HepG2 (cell line): Measurements from ENCODE around the gene CD68. TPM values are rescaled to one million over a fixed set of nuclear protein-coding genes. Genes with fewer than 3 reads are reported as not detected.

Experiments used
- AHDC1 ChIP-seq: sonication (generic); formaldehyde crosslinking; IDR thresholded peaks from 2 replicates; pipeline ENCODE4 v1.5.1; 2020; ENCODE audit warnings: mild to moderate bottlenecking, missing genetic modification reagents, borderline replicate concordance
- GMEB1 ChIP-seq: sonication (generic); formaldehyde crosslinking; IDR thresholded peaks from 2 replicates; pipeline ENCODE4 v1.5.1; 2020; ENCODE audit warnings: missing genetic modification reagents, mild to moderate bottlenecking, borderline replicate concordance
- HDAC6 ChIP-seq: fragments of 200-600 bp; sonication (generic); IDR thresholded peaks from 2 replicates; pipeline ENCODE4 v1.7.0; 2017; ENCODE audit warnings: mild to moderate bottlenecking, antibody characterized with exemption, low read length, low read depth
- HMG20A ChIP-seq: IDR thresholded peaks from 2 replicates; pipeline ENCODE4 v1.6.1; 2016; ENCODE audit warnings: borderline replicate concordance
- HMGA1 ChIP-seq: sonication (generic); formaldehyde crosslinking; conservative IDR thresholded peaks from 2 replicates; pipeline ENCODE4 v1.4.0; 2020; ENCODE audit warnings: missing genetic modification reagents
- KDM5A ChIP-seq: fragments of 200-600 bp; sonication (generic); IDR thresholded peaks from 2 replicates; pipeline ENCODE4 v1.7.0; 2018; ENCODE audit warnings: antibody characterized with exemption, mild to moderate bottlenecking, low read length, borderline replicate concordance
- MAFK ChIP-seq, 2 experiments: IDR thresholded peaks in 1 of 2; conservative IDR thresholded peaks in 1 of 2; 2 replicates each; pipeline ENCODE4 v1.6.1; 2011; ENCODE audit warnings: improper control_type of control experiment in 2 of 2, low read length in 2 of 2
- NFE2L2 ChIP-seq: fragments of 150-350 bp; IDR thresholded peaks from 2 replicates; pipeline ENCODE4 v1.6.1; 2014; ENCODE audit warnings: low read length
- NFYB ChIP-seq: sonication (generic); formaldehyde crosslinking; IDR thresholded peaks from 2 replicates; pipeline ENCODE4 v1.4.0; 2020; ENCODE audit warnings: missing genetic modification reagents
- PCBP1 ChIP-seq: fragments of 200-400 bp; formaldehyde crosslinking; IDR thresholded peaks from 2 replicates; pipeline ENCODE4 v1.6.1; 2017; ENCODE audit warnings: mild to moderate bottlenecking, low read depth, low read length, borderline replicate concordance
- SPEN ChIP-seq: sonication (generic); formaldehyde crosslinking; IDR thresholded peaks from 2 replicates; pipeline ENCODE4 v1.5.1; 2020; ENCODE audit warnings: low read depth, mild to moderate bottlenecking, missing genetic modification reagents
- YEATS2 ChIP-seq: sonication (generic); formaldehyde crosslinking; IDR thresholded peaks from 2 replicates; pipeline ENCODE4 v1.4.0; 2020; ENCODE audit warnings: missing genetic modification reagents, borderline replicate concordance
- ZC3H13 ChIP-seq: sonication (generic); formaldehyde crosslinking; IDR thresholded peaks from 2 replicates; pipeline ENCODE4 v1.8.1; 2023; ENCODE audit warnings: mild to moderate bottlenecking, missing genetic modification reagents, moderate library complexity
- ZNF253 ChIP-seq: sonication (generic); formaldehyde crosslinking; IDR thresholded peaks from 2 replicates; pipeline ENCODE4 v1.8.0; 2022; ENCODE audit warnings: mild to moderate bottlenecking, missing genetic modification reagents, borderline replicate concordance
- ZNF609 ChIP-seq: sonication (generic); formaldehyde crosslinking; IDR thresholded peaks from 2 replicates; pipeline ENCODE4 v1.4.0; 2020; ENCODE audit warnings: mild to moderate bottlenecking, missing genetic modification reagents, borderline replicate concordance
- ZNF747 ChIP-seq: sonication (generic); formaldehyde crosslinking; IDR thresholded peaks from 2 replicates; pipeline ENCODE4 v1.8.1; 2023; ENCODE audit warnings: missing genetic modification reagents, mild to moderate bottlenecking, borderline replicate concordance
- polyA plus RNA-seq, 8 experiments: library from polyadenylated mRNA; depleted of rRNA in 3 of 8; stranded (reverse) in 7 of 8; unstranded in 1 of 8; fragments of >200 nt; fragmentation: Illumina TruSeq in 4 of 8; extraction: Trizol in 4 of 8; gene quantifications; 2 replicates each; pipeline versions ENCODE4 v1.2.1 to v1.2.3, GENCODE V29; 2011 to 2016; ENCODE audit warnings: low read depth in 4 of 8, missing spikeins in 1 of 8, mixed read lengths in 1 of 8; ENCODE audit not compliant: insufficient read depth in 1 of 8
- total RNA-seq, 5 experiments: library from RNA; depleted of rRNA; stranded (reverse); fragments of >200 nt; fragmentation: Illumina TruSeq; extraction: Trizol; gene quantifications; 2 replicates each; pipeline ENCODE4 v1.2.3, GENCODE V29; 2016; ENCODE audit warnings: low read depth in 1 of 5

Gene CD68
- total and polyA plus RNA-seq, 2 of the 13 experiments (the other 11 are each of a cell fraction or from before 2014, with no cell fraction given): 10.3 to 104 TPM

GRCh38 chr17:7572338-7572587 lies 7.2 kb upstream of the CD68 start (continued):
- TF ChIP-seq GMEB1 (no peak; the same call in 1 of the 2 replicates), MAFK (conservative IDR thresholded peaks at IDR 0.05 in 1 of 2, IDR thresholded peaks at IDR 0.05 in 1 of 2; ENCODE audit: low read length in 2 of 2) (no peak), ZNF747 (CRISPR knock-in tag) (no peak), AHDC1 (CRISPR knock-in tag) (no peak), KDM5A (peak; percentile 39; the same call in 1 of the 2 replicates), HMG20A (CRISPR knock-in tag) (no peak), PCBP1 (no peak), ZNF609 (CRISPR knock-in tag) (no peak), ZNF253 (CRISPR knock-in tag) (no peak), ZC3H13 (CRISPR knock-in tag) (0 out of 2 replicates have a peak, but pooled peaks have one; percentile 75), NFYB (CRISPR knock-in tag) (no peak), HMGA1 (no peak), SPEN (CRISPR knock-in tag) (peak; percentile 94), NFE2L2 (no peak), HDAC6 (no peak), YEATS2 (CRISPR knock-in tag) (peak; percentile 97; the same call in 1 of the 2 replicates)
